GM19025 (cell line): ENCODE results near the gene GABRA5.

Experiments used
- ATAC-seq: cut with Tn5 transposase; IDR thresholded peaks from one replicate; pipeline ENCODE4 v1.9.1; 2021; ENCODE audit warnings: mild to moderate bottlenecking, low read depth, moderate library complexity; ENCODE audit not compliant: unreplicated experiment

Gene GABRA5

DNA sequence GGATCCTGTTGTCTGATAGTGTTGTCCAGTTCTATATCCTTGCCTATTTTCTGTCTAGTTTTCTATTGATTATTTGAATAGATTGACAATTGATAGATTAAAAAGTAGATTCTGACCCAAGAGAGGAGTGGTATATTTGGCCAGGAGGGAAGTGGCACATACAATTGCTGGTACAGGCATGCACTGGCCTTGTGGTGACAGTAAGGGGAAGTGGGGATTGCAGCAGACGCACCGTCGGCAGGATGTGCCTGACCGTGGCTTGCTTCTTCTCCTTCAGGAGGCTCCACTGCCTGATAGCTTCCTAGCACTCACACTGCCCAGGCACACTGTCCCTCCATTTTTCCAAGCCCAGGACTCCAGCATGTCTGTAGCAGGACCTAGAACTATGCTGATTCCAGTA is 114.6 kb downstream of the GABRA5 start:
- no peak for ATAC-seq

DNA sequence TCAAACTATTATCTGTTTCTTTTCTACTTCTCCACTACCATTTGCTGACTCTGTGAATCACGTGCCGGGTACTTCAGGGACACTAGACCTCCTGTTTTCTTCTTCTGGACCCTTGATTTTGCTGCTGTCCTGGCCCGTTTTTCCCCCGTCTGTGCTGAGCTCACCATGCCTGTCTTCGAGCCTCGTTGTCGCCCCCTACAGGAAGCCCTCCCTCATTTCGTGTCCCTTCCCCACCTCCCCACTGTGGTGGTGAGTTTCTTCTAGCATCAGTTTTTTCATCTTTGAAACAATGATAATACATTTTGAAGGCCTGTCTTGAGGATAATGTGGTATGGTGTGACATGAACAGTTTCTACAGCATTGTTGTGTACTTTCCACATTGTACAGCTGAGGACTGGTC is 117.0 kb downstream of the GABRA5 start:
- no peak for ATAC-seq

DNA sequence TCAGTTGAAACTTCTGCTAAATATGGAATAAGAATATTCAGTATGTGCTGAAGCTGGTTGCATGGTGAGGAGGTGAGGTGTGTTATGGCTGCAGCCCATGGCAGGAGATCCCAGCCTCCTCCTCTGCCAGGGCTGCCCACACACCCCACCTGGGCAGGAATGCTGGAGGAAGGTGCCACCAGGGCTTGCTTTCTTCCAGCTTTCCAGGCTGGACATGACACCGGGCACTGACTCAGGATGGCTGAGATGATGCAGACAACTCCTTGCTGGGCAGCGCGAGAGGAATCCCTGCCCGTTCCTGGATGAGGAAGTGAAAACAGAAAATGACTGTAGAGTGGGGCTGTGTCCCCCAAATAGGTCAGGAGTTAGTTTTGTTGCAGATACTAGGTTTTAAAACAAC is 118.2 kb downstream of the GABRA5 start:
- ATAC-seq = no peak

DNA sequence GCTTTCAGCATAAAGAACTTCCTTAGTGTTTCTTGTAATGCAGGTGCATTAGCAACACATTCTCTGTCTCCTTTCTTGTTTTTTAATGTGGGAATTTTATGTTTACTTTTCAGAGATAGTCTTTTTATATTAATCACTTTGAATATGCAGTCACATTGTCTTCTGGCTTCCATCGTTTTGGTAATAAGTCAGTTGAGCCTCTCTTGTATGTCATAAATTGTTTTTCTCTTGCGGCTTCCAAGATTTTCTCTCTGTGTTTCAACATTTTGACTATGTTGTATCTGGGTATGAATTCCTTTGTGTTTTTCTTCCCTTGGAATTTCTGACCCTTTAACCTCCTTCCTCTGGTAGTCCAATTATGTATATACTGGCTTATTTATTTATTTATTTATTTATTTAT is 129.4 kb downstream of the GABRA5 start:
- ATAC-seq = no peak
